NCI-H345 (cell line): ENCODE results near the gene WDR62.

Source experiments
- DNase-seq: peaks from one replicate; lab custom pipeline; 2025; lab: John Stamatoyannopoulos, UW

WDR62 gene

DNA sequence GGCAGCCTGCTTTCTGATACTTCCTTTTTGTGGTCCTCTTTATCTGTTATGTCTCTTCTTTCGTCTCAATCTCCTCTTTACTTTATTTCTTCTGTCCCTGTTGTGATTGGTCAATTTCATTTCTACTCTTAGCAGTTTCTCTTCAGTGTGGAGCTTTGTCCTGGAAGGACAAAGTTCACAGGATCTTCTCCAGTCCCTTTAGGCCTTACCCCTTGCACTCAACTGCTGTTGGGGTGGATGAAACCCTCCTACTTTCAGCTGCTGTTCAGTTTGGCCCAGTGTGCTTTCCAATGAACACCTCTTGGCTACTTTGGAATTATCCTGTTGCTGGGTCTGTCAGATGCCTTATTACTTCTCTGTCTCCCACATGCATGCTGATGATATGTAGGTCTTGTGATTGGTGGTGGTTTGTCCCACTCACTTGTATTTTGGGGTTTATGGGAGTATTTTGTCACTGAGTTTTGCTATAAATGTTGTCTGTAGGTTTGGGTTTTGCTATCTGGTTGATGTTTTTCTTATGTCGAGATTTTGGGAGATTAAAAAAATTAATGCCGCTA is 24.8 kb downstream of the WDR62 start:
- no peak for DNase-seq

DNA sequence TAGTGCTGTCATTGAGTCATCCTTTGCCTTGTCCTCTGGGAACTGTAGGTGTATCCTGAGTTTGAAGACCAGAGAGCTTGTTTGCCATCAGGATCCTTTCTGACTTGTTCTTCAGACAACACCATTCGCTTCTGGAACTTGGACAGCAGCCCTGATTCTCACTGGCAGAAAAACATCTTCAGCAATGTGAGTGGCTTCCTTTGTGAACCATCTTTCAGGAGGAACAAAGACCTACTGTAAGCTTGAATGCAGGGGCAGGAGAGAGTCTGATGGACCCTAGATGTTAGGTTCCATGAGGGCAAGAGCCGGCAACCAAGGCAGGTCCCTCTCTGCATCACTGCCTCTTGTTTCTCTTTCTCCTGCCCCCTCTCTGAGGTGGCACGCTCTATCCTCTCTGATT is 26.7 kb downstream of the WDR62 start:
- DNase-seq, result no peak

- DNase-seq, result no peak
Measured at GRCh38 chr19:36081894-36082293, 27.2 kb downstream of the WDR62 start.

DNA sequence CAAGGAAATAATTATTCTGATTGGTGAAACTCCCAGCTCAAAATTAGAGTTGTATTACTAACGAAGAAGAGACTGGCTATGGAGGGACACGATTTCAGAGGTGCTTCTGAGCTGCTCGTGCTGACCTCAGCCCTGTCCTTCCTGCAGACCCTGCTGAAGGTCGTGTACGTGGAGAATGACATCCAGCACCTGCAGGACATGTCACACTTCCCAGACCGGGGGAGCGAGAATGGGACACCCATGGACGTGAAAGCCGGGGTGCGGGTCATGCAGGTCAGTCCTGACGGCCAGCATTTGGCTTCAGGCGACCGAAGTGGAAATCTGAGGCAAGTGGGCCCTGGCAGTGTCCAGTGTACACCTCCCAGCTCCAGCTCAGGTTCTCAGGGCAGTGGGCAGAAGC is 28.2 kb downstream of the WDR62 start:
- DNase-seq, result no peak

GRCh38 chr19:36084231-36085009 is 29.7 kb downstream of the WDR62 start:
- no peak for DNase-seq

DNA sequence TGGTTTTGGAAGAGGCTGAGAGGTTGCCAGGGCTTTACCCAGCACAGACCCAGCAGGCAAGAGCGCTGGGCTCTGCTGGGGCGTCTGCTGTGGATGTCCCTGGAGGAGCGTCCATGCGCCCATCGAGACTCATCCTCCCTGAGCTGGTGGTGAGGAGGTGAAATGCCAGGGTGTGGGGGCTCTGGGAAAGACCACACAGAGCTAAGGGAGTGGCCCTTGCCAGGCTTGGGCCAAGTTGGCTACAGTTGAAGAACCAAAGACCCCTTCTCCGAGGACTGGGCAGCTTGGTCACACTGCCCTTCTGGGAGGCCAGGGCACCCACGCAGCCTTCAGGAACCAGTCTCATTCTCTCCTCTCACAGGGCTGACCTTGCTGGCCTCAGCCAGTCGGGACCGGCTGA is 31.6 kb downstream of the WDR62 start:
- no peak for DNase-seq

DNA sequence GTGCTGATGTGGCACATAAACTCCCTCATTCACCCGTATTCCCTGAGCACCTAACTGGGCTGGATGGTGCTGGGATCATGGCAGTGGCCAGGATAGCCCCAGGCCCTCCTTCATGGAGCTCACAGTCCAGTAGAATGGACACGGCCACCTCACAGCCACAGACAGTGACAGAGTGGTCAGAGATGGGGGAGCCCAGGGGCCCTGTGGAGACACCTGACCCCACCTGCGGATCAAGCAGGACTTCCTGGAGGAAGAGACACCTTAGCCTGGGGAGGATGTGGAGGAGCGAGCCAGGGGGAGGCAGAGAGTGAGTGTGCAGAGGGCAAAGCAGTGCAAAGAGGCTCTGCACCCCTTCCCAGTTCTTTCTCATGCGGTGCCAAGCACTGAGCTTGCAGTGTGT is 35.1 kb downstream of the WDR62 start:
- no peak for DNase-seq

GRCh38 chr19:36090910-36091695 is 36.4 kb downstream of the WDR62 start:
- no peak for DNase-seq

DNA sequence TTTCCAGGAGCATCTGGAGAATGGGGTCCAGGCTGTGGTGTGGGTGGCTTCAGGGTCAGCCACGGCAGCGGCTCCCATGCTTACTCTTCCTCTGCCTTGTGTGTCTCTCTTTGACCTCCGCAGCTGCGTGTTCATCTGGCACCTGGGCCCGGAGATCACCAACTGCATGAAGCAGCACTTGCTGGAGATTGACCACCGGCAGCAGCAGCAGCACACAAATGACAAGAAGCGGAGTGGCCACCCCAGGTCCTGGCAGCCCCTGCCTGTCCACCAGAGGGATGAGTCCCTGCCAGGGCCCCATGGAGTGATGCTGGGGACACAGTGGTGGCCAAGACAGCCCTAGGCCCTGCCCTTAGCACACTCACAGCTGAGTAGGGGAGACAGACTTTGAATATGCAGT is 37.9 kb downstream of the WDR62 start:
- DNase-seq, result no peak

GRCh38 chr19:36093146-36093662 is 38.5 kb downstream of the WDR62 start:
- no peak for DNase-seq

DNA sequence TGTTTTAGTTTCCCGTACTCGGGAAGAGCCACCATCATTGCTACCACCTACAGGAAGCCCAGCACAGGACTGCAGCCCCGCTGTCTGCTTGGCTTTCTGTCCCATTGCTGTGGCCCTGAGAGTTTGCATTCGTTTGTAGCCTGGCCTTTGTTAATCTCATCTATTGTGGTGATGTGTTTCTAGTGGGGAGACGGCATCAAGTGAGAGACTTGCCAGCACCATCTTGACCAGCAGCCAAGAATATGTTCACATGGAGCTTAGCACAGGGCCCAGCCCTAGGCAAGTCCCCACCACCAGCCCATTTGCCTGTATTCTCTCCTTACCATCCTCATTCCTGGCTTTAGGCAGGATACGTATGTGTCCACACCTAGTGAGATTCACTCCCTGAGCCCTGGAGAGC is 39.0 kb downstream of the WDR62 start:
- DNase-seq, result no peak

- DNase-seq, result no peak
Measured at GRCh38 chr19:36097036-36097435, 42.3 kb downstream of the WDR62 start.

DNA sequence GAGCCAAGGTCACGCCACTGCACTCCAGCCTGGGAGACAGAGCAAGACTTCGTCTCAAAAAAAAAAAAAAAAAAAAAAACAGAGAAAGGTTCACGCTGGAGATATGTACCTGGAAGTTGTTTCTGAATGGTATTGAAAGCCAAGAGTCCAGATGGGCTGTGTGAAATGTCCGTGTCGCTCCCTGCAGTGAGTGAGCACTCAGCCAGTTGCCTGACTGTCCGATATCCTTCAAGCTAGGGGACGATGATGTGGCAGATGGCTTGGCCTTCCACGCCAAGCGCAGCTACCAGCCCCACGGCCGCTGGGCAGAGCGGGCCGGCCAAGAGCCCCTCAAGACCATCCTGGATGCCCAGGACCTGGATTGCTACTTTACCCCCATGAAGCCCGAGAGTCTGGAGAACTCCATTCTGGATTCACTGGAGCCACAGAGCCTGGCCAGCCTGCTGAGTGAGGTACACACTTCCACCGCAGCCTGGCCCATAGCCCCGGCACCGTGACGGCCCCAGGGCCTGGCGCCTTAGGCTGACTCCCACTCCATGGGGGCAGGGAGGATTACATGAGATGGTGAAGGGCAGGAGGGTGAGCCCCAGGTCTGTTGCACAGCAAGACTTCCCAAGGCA is 44.6 kb downstream of the WDR62 start:
- DNase-seq, result no peak

DNA sequence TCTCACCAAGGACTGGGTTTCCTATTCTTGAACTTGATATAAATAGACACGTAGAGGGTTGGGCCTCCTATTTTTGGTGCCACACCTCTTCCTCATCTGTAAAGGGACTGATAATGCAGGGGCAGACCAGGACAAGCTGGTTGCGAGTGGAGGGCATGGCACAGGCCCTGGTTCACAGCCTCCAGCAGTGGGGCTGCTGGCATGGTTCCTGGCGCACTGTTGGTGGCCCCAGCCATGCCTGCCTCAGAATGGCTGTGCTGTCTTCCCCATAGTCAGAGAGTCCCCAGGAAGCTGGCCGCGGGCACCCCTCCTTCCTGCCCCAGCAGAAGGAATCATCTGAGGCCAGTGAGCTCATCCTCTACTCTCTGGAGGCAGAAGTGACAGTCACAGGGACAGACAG is 45.8 kb downstream of the WDR62 start:
- DNase-seq, result no peak

- DNase-seq, result no peak
Measured at GRCh38 chr19:36101550-36102327, 47.0 kb downstream of the WDR62 start.

DNA sequence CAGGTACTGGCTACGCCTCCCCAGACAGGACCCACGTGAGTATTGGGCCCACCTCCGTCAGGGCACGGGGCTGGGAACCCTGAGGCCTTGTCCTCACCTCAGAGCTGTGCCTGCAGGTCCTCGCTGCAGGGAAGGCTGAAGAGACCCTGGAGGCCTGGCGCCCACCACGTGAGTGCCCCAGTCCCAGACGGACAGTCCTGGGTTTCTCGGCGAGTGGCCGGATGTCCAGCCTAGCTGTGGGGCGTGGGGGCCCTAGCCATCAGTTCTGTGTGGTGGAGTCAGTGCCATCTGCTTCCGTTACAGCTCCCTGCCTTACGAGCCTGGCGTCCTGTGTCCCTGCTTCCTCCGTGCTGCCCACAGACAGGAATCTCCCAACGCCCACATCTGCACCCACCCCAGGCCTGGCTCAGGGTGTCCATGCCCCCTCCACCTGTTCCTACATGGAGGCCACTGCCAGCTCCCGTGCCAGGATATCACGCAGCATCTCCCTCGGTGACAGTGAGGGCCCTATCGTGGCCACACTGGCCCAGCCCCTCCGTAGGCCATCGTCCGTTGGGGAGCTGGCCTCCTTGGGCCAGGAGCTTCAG is 48.4 kb downstream of the WDR62 start:
- no peak for DNase-seq

- no peak for DNase-seq
Measured at GRCh38 chr19:36103842-36104552, 49.3 kb downstream of the WDR62 start.

GRCh38 chr19:36106441-36106840 is 51.7 kb downstream of the WDR62 start:
- DNase-seq, result no peak

GRCh38 chr19:36106991-36107390 is 52.3 kb downstream of the WDR62 start:
- no peak for DNase-seq

- no peak for DNase-seq
Measured at GRCh38 chr19:36108684-36109083, 54.0 kb downstream of the WDR62 start.
